K562 (cell line): ENCODE results near the gene ITPR3. TPM values are rescaled to one million over a fixed set of nuclear protein-coding genes. Genes with fewer than 3 reads are reported as not detected.

ENCODE experiments used
- CEBPG ChIP-seq, 3 experiments: fragments of 200-800 bp in 1 of 3; sonication (Bioruptor generic) in 1 of 3; sonication (generic) in 1 of 3; formaldehyde crosslinking in 1 of 3; IDR thresholded peaks in 2 of 3; conservative IDR thresholded peaks in 1 of 3; 2 replicates each; pipeline versions ENCODE4 v1.6.1 to v1.8.0; 2016 to 2022; ENCODE audit warnings: missing compliant biosample characterization in 2 of 3, missing genetic modification characterization in 2 of 3, mild to moderate bottlenecking in 1 of 3, missing genetic modification reagents in 1 of 3
- GABPA ChIP-seq: fragments of 200-800 bp; sonication (Bioruptor generic); conservative IDR thresholded peaks from 2 replicates; pipeline ENCODE4 v1.6.1; 2016; ENCODE audit warnings: low read depth, missing genetic modification characterization, missing compliant biosample characterization
- GTF2F1 ChIP-seq: IDR thresholded peaks from 2 replicates; pipeline ENCODE4 v1.6.1; 2011; ENCODE audit warnings: low read depth, low read length, improper control_type of control experiment
- MITF ChIP-seq: IDR thresholded peaks from 2 replicates; pipeline ENCODE4 v1.6.1; 2014; ENCODE audit warnings: antibody characterized with exemption
- NEUROD1 ChIP-seq: fragments of 150-350 bp; IDR thresholded peaks from 2 replicates; pipeline ENCODE4 v1.6.1; 2014; ENCODE audit warnings: borderline replicate concordance, low read length, low read depth; ENCODE audit not compliant: partially characterized antibody
- REST ChIP-seq, 2 experiments: fragments of 450-650 bp; formaldehyde crosslinking in 1 of 2; IDR thresholded peaks; 2 replicates each; pipeline versions ENCODE4 v1.4.0 to v1.6.1; 2014 to 2020; ENCODE audit warnings: mild to moderate bottlenecking in 2 of 2, borderline replicate concordance in 1 of 2, low read depth in 1 of 2
- TFAP4 ChIP-seq: sonication (generic); formaldehyde crosslinking; IDR thresholded peaks from 2 replicates; pipeline ENCODE4 v1.8.0; 2022; ENCODE audit warnings: missing genetic modification reagents, mild to moderate bottlenecking, moderate library complexity, borderline replicate concordance
- XRCC5 ChIP-seq: fragments of 200-400 bp; formaldehyde crosslinking; IDR thresholded peaks from 2 replicates; pipeline ENCODE4 v1.6.1; 2017; ENCODE audit warnings: low read depth, mild to moderate bottlenecking, low read length
- ZNF24 ChIP-seq: fragments of 450-650 bp; IDR thresholded peaks from 2 replicates; pipeline ENCODE4 v1.6.1; 2016
- polyA plus RNA-seq, 8 experiments: library from polyadenylated mRNA; depleted of rRNA in 4 of 8; stranded (reverse) in 5 of 8; unstranded in 3 of 8; fragments of >200 nt; fragmentation: Nextera tagmentation in 2 of 8; fragmentation: Illumina TruSeq in 1 of 8; extraction: Ambion mirVana in 2 of 8; extraction: Trizol in 1 of 8; gene quantifications; 2 replicates each; pipeline versions ENCODE4 v1.2.1 to v1.2.3, GENCODE V29; 2011 to 2014; ENCODE audit warnings: inconsistent platforms in 1 of 8, missing spikeins in 1 of 8
- total RNA-seq, 7 experiments: library from RNA; depleted of rRNA in 6 of 7; stranded (reverse); fragments of >200 nt in 6 of 7; fragmentation: Illumina TruSeq in 2 of 7; extraction: Trizol in 2 of 7; gene quantifications; 2 replicates each; pipeline versions ENCODE4 v1.2.1 to v1.2.3, GENCODE V29; 2011 to 2021; ENCODE audit warnings: low replicate concordance in 1 of 7
- TF ChIP-seq, protein P1 (sequence below), 2 experiments: IDR thresholded peaks in 1 of 2; conservative IDR thresholded peaks in 1 of 2; 2 replicates each; pipeline ENCODE4 v1.6.1; 2016; ENCODE audit warnings: low read depth in 2 of 2, mild to moderate bottlenecking in 1 of 2, missing compliant biosample characterization in 1 of 2, missing genetic modification characterization in 1 of 2, moderate library complexity in 1 of 2

The ITPR3 gene
- total and polyA plus RNA-seq, 9 of the 15 experiments (the other 6 are each of a cell fraction or from before 2014, with no cell fraction given) = 0.39 to 35.7 (median 13.2) TPM

DNA sequence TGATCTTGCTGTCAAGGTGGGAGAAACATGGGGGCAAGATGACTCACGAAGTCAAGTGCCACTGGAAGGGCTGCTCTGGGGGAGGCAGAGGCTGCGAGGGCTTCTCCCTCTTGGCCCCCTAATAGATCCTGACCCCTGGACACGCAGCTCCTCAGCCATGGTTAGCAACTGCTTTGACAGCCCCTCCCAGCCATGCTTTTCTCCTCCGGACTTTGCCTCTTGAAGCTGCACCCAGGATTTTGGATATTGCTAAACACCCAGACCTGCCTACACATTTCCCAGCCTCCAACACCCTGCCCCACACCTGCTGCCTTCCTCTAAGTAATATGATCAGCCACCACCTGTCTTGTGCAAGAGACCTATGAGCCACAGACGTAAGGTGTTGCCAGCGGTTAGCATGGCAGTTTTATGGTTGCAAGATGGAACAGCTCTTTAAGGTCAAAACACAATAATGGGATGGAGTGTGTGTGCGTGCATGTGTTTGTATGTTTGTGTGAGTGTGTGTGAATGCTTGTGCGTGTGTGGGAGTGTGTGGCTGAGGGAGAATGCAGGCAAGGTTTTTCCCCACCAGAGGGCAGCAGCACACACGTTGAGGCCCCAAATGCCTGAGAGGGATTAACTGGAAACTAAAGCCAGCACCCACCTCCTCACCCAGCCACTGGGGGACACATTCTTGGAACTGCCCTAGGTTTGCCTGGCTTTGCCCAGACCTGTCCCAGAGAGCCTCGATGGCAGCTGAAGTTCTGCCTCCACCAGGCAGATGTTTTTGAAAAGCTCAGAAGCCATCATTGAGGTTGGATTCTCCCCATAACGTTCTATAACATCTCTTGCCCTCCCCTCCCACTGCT lies 123.1 kb downstream of the ITPR3 start (continued):
- TF ChIP-seq, protein P1, sequence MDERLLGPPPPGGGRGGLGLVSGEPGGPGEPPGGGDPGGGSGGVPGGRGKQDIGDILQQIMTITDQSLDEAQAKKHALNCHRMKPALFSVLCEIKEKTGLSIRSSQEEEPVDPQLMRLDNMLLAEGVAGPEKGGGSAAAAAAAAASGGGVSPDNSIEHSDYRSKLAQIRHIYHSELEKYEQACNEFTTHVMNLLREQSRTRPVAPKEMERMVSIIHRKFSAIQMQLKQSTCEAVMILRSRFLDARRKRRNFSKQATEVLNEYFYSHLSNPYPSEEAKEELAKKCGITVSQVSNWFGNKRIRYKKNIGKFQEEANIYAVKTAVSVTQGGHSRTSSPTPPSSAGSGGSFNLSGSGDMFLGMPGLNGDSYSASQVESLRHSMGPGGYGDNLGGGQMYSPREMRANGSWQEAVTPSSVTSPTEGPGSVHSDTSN (CRISPR knock-in tag; IDR thresholded peaks at IDR 0.05; ENCODE audit: low read depth) = no peak
- TF ChIP-seq, protein P1 (tag; conservative IDR thresholded peaks at IDR 0.05; ENCODE audit: low read depth) = no peak
- no peak; the same call in 1 of the 2 replicates for TF ChIP-seq CEBPG (CRISPR knock-in tag; IDR thresholded peaks at IDR 0.05)
- TF ChIP-seq CEBPG (tag; conservative IDR thresholded peaks at IDR 0.05 in 1 of 2, IDR thresholded peaks at IDR 0.05 in 1 of 2) = peak in 1 of 2 experiments; percentile 73; a peak in 2 of 4 replicates
- no peak for TF ChIP-seq GTF2F1
- peak; percentile 19; the same call in 1 of the 2 replicates for TF ChIP-seq TFAP4
- 0 out of 2 replicates have a peak, but pooled peaks have one; percentile 16 for TF ChIP-seq ZNF24
- no peak for TF ChIP-seq NEUROD1
- TF ChIP-seq XRCC5 = peak; percentile 62; the same call in 1 of the 2 replicates
- TF ChIP-seq GABPA (tag) = no peak
- peak; percentile 77 for TF ChIP-seq REST (IDR thresholded peaks at IDR 0.05; ENCODE audit: borderline replicate concordance)
- no peak for TF ChIP-seq REST (CRISPR knock-in tag; IDR thresholded peaks at IDR 0.05; ENCODE audit: low read depth)
- TF ChIP-seq MITF = no peak
